Peyer's patch (tissue), 4 donors: ENCODE data around the gene SORL1. TPM values are rescaled to one million over a fixed set of nuclear protein-coding genes. Genes with fewer than 3 reads are reported as not detected.

Experiments used
- DNase-seq, 3 donors: peaks; one replicate each; pipeline ENCODE4 v3.0.0-alpha.2; 2017 to 2019
- H3K27ac ChIP-seq, 4 donors: fragments of 200-600 bp; sonication (generic); one replicate each; pipeline ENCODE4 v1.5.1; 2016 to 2019
- H3K27me3 ChIP-seq, 2 donors: fragments of 200-600 bp; sonication (generic); one replicate each; pipeline ENCODE4 v1.5.1; 2019
- H3K36me3 ChIP-seq, 3 donors: fragments of 200-600 bp; sonication (generic); one replicate each; pipeline ENCODE4 v1.5.1; 2016 to 2019
- H3K4me1 ChIP-seq, 4 donors: fragments of 200-600 bp; sonication (generic); one replicate each; pipeline ENCODE4 v1.5.1; 2016 to 2019
- H3K4me3 ChIP-seq, 4 donors: fragments of 200-600 bp; sonication (generic); 1 replicate in 3 of 4; 2 replicates in 1 of 4; pipeline ENCODE4 v1.5.1; 2016 to 2019; ENCODE audit warnings: mild to moderate bottlenecking in 1 of 4
- H3K9me3 ChIP-seq, 4 donors: fragments of 200-600 bp; sonication (generic); one replicate each; pipeline ENCODE4 v1.5.1; 2016 to 2019; ENCODE audit warnings: mild to moderate bottlenecking in 1 of 4
- CTCF ChIP-seq, 6 experiments: fragments of 450-650 bp in 4 of 6; fragments of 200-600 bp in 2 of 6; sonication (generic) in 1 of 6; IDR thresholded peaks; one replicate each; pipeline ENCODE4 v1.5.1; 2017 to 2019; ENCODE audit warnings: antibody characterized with exemption in 6 of 6, mild to moderate bottlenecking in 3 of 6, moderate library complexity in 1 of 6
- POLR2A ChIP-seq, 2 donors: fragments of 450-650 bp; IDR thresholded peaks; one replicate each; pipeline ENCODE4 v1.5.1; 2017; ENCODE audit warnings: antibody characterized with exemption in 2 of 2, mild to moderate bottlenecking in 2 of 2, moderate library complexity in 2 of 2
- total RNA-seq, 4 donors: library from RNA; depleted of rRNA; stranded (reverse); fragments of >200 nt; gene quantifications; one replicate each; pipeline ENCODE4 v1.1.0, GENCODE V29; 2016

Gene SORL1
- total RNA-seq, 4 donors from 2014 or later, result 52.0 to 282 (median 191) TPM

DNA sequence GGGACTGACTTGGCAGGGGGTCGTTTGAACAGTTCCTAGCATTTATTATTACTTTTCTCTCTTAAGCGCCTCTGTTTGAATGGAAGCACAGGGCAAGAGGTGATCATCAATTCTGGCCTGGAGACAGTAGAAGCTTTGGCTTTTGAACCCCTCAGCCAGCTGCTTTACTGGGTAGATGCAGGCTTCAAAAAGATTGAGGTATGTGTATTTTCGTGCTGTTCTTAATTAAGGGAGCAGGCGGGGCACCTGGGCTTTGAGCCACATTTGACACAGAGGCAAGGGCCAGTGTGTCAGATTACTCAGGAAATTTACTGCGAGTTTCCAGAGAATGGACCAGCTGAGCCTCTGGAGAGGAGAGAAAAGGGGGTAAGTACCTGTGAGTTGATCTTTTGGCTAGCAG, 103.0 kb downstream of the SORL1 start:
- Histone ChIP-seq H3K36me3 (peaks cover 0 to 57% (median 0%) of the 10 kb centered on the region in 3 donors), H3K4me1 (peaks cover 0 to 21% (median 2%) of the 10 kb centered on the region in 4 donors), H3K9me3 (no peaks in the 10 kb centered on the region), H3K27me3 (no peaks in the 10 kb centered on the region), H3K4me3 (no peak overlapping the region), H3K27ac (peak overlapping the region in 1 of 4 donors; percentile 73)
- TF ChIP-seq CTCF (IDR thresholded peaks at IDR 0.05), result no peak
- TF ChIP-seq POLR2A (IDR thresholded peaks at IDR 0.05), result no peak
- no peak for DNase-seq

- Histone ChIP-seq H3K9me3 (no peaks in the 10 kb centered on the region), H3K4me1 (peaks cover 0 to 26% (median 2%) of the 10 kb centered on the region in 4 donors), H3K4me3 (no peak overlapping the region), H3K27me3 (no peaks in the 10 kb centered on the region), H3K36me3 (peaks cover 0 to 56% (median 0%) of the 10 kb centered on the region in 3 donors), H3K27ac (no peak overlapping the region)
- TF ChIP-seq POLR2A (IDR thresholded peaks at IDR 0.05) (no peak), CTCF (IDR thresholded peaks at IDR 0.05) (no peak)
- no peak for DNase-seq
These were observed 104.8 kb downstream of the SORL1 start for GRCh38 chr11:121556937-121557336.

DNA sequence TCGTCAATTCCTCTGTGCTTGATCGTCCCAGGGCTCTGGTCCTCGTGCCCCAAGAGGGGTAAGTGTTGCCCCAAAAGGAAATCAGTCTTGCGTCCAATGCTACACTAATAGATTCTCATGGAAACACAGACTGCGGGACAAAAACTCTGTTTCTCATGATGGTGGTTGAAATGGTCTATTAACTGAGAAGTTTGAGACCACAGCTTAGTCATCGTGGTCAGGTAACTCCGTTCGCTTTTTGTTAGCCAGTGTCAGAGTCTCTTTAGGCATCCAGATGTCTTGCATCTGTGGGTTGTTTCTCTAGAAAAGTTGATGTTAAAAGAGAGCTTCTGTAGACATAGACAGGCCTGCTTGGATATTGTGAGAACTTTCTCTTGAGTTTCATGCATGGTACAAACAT, 105.2 kb downstream of the SORL1 start:
- no peak for DNase-seq
- Histone ChIP-seq H3K4me1 (peaks cover 0 to 26% (median 2%) of the 10 kb centered on the region in 4 donors), H3K36me3 (peaks cover 0 to 55% (median 0%) of the 10 kb centered on the region in 3 donors), H3K9me3 (no peaks in the 10 kb centered on the region), H3K27me3 (no peaks in the 10 kb centered on the region), H3K27ac (no peak overlapping the region), H3K4me3 (no peak overlapping the region)
- TF ChIP-seq POLR2A (IDR thresholded peaks at IDR 0.05), result no peak
- TF ChIP-seq CTCF (IDR thresholded peaks at IDR 0.05), result no peak

DNA sequence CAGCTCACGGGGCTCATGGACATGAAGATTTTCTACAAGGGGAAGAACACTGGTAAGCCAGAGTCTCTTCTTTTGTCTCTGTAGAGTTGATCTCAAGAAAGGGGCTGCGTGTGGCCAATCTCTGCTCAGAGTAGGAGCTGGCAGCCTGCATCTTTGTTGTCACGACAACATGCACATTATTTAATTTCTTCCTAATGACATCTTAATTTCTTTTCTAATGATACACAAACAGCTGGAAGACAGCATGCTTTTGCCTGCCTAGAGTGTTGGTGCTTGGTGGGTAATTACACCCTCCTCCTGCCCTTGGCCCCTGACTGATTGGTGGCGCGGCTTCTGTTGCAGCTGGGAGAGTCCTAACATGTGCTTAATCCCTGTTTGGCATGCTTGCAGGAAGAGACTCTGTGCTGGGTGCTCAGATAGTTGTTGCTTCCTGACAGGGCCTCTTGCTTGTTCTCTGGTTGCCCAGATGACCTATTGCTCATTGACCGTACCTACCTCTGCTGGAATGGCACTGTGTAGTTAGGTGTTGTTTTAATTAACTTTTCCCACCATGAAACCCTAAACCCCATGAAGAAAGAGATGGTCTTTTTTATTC, 107.6 kb downstream of the SORL1 start:
- no peak overlapping the region for H3K4me3 ChIP-seq
- TF ChIP-seq POLR2A (IDR thresholded peaks at IDR 0.05) (no peak), CTCF (IDR thresholded peaks at IDR 0.05) (no peak)
- H3K9me3 ChIP-seq, result no peaks in the 10 kb centered on the region
- peak overlapping the region in 2 of 4 donors; percentile 42 to 52 for H3K27ac ChIP-seq
- no peak for DNase-seq
- H3K4me1 ChIP-seq, result peaks cover 0 to 28% (median 2%) of the 10 kb centered on the region in 4 donors
- H3K27me3 ChIP-seq, result no peaks in the 10 kb centered on the region
- peaks cover 0 to 60% (median 0%) of the 10 kb centered on the region in 3 donors for H3K36me3 ChIP-seq

DNA sequence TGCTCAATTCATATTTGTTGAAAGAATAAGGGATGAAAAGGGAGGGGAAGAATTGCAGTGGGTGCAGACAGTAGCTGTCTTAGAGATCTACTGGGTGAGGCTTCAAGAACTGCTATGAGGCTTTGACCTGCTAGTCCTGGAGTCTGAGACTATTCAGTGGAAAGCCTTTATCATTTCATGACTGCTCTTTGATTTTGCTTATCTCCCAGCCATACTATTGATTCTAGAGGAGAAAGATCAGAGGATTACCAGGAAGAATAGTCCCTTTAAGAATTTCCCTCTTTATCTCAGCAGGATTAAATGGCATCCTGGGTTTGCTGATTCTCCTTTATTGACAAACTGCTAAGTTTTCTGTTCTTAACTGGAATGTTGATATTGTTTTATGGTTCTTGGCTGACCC, 108.1 kb downstream of the SORL1 start:
- Histone ChIP-seq H3K27me3 (no peaks in the 10 kb centered on the region), H3K9me3 (no peaks in the 10 kb centered on the region), H3K4me1 (peaks cover 0 to 30% (median 2%) of the 10 kb centered on the region in 4 donors), H3K27ac (peak overlapping the region in 2 of 4 donors; percentile 42 to 52), H3K4me3 (no peak overlapping the region), H3K36me3 (peaks cover 0 to 60% (median 0%) of the 10 kb centered on the region in 3 donors)
- TF ChIP-seq POLR2A (IDR thresholded peaks at IDR 0.05) (no peak), CTCF (IDR thresholded peaks at IDR 0.05) (no peak)
- DNase-seq, result no peak
